ELF-1 (cell line): ENCODE data around the gene PPP6R1.

Experiments
- DNase-seq: peaks from one replicate; pipeline ENCODE4 v3.0.0-alpha.2; 2016; ENCODE audit warnings: low read depth, low spot score

PPP6R1 gene

DNA sequence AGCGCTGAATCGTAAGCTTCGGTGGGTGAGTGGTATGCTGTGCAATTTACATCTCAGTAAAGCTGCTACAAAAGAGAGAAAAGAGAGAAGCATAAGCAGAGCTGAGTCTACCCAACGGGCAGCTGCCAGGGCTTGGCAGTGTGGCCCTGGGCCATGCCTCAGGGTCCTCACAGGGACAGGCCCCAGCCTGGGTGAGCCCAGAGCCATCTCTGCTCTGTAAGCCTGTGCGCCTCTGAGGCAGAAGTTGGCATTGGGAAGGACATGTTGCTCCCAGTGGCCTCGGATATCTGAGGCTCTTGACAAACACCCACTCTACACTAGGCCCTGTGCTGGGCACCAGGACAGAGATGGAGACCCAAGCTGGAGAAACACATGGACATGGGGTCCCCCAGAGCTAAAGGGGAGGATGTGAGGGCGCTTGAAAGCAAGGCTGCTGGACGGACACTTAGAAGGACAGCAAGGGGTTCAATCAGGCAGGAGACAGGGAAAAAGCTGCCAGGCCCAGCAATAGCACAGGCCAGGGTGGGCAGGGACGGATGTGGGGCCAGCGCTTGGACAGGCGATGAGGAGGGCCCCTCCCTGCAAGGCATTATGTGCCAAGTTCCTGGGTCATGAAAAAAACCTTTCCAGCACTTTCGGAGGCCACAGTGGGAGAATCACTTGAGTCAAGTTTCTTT is 14.7 kb downstream of the PPP6R1 start:
- no peak for DNase-seq

- no peak for DNase-seq
These were observed 16.3 kb downstream of the PPP6R1 start for GRCh38 chr19:55242517-55242916.

DNA sequence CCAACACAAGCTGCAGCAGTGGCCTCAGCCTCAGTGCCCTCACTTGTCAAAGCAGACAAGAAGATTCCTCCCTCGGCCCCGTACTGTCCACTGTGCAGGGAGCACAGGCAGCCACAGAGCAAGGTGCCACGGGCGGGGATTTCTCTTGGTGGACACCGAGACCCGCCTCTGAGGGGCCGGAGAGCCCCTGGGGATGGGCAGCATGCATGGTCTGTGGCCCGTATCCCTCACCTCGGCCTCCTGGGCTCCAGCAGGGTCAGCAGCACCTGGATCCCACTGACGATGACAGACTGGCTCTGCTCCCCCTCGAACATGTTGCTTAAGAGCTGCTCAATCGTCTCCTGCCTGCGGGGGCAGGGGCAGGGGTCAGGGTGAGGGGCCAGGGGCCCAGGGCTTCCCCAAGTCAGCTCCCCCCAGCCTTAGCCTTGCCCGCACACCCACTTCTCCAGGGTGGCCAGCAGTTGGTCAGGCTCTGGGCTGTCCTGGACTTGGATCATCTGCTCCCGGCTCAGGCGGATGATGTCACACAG is 16.8 kb downstream of the PPP6R1 start:
- DNase-seq: no peak

DNA sequence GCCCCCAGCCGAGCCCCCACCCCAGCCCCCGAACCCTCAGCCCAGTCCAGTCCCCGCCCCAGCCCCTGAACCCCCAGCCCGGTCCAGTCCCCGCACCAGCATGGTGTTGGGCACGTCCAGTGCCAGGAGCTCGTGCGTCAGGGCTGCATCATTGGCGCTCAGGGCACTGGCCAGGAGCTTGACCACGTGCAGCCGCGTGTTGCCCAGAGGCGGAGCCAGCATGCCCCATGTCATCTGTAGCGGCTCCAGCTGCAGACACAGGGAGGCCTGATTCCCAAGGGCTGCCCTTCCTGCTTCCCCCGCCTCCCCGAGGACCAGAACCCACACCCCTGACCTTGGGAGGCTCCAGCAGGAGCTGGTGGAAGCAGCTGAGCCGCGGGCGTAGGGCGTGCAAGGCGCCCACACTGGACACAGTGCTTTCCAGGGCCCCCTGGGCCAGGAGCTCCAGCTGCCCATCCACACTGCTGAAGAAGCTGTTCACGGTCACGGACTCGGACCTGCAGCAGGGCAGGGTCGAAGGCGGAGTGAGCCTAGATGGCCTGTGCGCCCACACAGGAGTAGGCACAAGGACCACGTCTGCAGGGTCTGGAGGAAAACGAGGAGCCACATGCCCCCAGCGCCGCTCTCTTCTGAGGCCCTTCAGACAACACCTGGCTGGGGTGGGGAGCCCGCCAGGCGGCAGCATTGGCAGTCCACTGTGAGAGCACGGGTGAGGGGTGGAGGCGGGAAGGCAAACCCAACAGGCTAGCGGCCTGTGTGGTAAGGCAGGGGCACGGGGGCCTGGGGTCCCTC is 17.5 kb downstream of the PPP6R1 start:
- DNase-seq: no peak

DNA sequence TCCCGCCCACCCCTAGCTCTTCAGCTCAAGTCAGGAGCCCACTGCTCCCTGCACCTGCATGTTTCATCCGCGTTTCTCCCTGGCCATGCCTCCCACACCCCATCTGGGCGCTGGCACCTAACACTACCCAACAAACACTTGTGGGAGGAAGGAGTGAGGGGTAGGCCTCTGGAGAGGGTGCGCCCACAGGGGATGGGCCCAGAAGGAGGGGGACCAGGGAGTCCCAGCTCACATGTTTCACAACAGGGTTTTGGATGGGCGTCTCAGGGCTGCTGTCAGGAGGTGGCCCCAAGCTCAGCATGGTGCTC is 18.1 kb downstream of the PPP6R1 start:
- no peak for DNase-seq

- no peak for DNase-seq
These were observed 19.8 kb downstream of the PPP6R1 start for GRCh38 chr19:55239004-55239403.

DNA sequence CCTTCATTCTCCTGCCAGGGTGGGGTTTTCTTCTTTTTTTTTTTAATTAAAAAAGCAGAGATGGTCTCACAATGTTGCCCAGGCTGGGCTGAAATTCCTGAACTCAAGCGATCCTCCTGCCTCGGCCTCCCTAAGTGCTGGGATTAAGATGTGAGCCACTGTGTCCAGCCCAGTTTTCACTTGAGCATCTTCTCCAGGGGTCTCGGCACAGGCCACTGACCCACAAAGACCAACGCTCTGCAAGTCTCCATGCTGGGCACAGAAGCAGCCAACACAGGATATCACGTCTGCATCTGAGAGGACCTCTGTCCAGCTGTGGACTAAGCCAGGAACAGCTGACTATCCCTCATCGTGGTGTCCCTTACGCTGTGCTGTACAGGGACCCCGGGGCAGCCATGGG is 20.8 kb downstream of the PPP6R1 start:
- DNase-seq: no peak

- DNase-seq: no peak
These were observed 25.8 kb downstream of the PPP6R1 start for GRCh38 chr19:55232986-55233385.

- no peak for DNase-seq
These were observed 26.6 kb downstream of the PPP6R1 start for GRCh38 chr19:55232286-55232602.

DNA sequence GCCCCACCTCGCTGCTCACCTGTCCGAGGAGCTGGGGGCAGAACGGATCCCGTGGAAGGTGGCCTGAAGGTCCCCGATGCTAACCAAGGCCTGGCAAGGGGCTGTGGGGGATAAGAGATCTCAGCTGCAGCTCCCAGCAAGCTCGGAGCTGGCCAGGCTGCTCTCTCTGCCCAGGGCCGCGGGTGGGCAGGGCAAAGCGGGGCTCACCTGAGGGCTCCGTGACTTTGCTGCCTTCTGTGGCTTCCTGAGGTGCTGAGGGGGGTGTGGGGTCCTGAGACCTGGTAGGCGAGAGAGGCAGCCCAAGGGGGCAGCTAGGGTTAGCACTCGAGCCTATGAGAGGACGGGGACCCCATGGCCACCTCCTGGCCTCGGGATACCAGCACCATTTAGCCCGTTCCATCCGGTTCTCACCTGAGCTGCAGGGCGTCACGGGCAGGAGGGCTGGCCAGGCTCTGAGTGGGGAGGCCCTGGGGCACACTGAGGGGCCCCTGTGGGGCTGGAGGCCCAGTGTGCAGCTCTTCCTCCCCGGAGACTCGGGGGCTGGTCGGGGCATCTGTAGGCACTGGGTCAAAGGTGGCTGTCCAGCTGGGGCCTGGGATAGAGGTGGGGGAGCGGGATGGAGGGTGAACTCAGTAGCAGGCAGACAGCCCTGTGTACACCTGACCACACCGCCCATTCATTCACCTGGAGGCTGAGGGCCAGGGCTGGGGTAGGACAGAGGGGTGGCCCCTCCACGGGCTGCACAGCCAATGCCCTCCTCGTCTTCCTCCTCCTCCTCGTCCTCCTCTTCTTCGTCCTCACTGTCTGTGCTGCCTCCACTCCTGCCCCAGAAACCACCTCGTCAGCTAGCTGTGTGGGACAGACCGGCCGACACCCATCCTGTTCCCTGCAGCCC is 27.2 kb downstream of the PPP6R1 start:
- no peak for DNase-seq

- no peak for DNase-seq
These were observed 28.0 kb downstream of the PPP6R1 start for GRCh38 chr19:55230780-55231179.

GRCh38 chr19:55230329-55230728 is 28.5 kb downstream of the PPP6R1 start:
- no peak for DNase-seq

DNA sequence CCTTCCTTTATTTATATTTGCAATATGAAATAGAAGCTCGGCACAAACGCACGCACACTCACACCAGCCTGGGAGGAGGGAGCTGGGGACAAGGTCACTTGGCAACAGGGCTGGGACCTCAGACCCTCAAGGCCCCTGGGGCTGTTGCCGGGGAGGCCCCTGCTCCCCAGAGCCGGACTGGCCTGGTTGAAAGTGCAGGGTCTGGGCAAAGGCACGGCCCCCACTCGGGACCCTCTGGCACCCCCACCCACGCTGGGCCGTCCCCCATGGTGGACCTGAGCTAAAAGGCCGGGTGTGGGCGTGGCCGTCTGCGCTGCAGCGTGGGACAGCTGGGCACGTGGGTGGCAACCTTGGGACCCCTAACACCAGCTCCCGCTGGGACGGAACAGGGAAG is 29.0 kb downstream of the PPP6R1 start:
- no peak for DNase-seq

GRCh38 chr19:55229145-55229788 is 29.6 kb downstream of the PPP6R1 start:
- no peak for DNase-seq

DNA sequence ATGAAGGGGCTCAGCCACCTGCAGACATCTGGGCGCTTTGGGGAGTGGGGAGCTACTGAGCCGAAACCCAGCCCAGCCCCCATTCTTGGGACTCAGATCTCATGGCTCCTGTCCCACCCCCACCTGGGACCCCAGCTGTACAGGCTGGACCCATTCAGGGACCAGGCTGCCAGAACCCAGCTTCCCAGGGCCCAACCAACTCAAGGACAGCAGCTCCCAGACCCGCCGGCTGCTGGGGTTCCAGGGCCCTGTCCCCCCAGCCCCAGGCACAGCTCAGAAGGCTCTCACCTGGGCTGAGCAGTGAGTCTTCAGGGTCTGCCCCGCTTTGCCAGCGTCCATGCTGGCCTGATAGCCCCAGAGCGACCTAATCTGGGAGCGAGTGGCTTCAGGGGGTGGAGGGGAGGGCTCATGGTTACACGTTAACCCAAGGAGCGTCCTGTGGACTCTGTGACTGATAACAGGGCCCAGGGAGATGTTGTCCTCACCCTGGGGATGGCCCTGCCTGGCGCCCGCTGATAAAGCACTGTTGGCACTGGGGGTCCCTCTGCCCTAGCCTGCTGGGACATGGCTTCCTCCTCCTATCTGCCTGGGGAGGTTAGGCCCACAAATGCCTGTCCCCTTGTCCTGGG is 30.3 kb downstream of the PPP6R1 start, which contains the start of gene TMEM86B:
TSS of gene TMEM86B (minus strand) at position 361 of the 629 bp plus-strand sequence. CDS start at position 339, 22 bp downstream.
- DNase-seq: no peak

GRCh38 chr19:55228015-55228391 is 30.8 kb downstream of the PPP6R1 start:
- no peak for DNase-seq

DNA sequence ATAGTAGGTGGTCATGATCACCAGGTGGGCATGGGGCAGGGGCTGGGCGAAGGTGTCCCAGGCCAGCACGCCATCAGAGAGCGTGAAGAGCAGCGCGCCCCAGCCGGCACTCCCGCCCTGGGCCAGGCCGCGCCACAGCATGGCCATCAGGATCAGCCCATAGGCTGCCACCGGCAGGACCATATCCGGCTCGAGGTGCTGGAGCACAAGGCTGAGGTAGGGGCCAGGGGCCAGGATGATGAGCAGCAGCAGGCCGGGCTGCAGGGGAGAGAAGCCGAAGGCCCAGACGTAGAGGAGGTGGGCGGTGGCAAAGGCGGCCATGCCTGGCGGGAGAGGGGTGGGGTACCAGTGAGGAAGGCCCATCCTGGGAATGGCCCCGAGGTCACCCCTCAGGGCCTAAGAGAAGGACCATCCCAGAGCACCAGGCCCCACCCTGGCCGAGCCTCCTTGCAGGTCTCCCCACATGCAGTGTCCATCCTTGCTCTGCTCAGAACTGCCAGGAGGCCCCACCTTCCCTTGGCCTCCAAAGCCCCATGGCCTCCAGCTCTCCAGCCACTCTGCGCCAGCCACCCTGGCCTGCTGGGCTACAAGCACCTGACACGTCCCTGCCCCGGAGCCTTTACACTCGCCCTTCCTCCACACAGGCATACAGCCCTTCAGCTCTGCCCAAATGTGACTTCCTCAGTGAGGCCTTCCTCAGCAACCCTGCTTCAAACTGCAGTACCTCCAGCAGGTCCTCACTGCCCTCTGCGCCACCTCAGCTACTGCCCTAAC is 31.4 kb downstream of the PPP6R1 start:
- no peak for DNase-seq

DNA sequence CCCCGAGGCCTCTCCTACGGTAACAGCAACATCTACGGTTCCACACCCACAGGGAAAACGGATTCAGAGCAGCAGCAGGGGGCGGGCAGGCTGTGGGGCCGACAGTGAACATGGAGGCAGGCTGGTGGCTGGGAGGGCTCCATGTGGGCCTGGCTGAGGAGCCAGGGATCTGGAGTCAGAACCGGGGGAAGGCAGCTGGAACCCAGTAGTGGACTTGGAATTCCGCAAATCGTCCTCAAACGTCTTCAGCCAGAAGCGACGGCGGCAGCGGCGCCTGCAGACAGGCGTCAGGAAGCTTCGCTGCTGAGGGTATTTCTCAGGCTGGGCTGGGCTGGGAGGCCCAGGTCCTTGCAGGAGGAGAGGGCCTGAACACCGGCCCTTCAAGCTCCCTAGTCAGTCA is 32.0 kb downstream of the PPP6R1 start:
- no peak for DNase-seq

DNA sequence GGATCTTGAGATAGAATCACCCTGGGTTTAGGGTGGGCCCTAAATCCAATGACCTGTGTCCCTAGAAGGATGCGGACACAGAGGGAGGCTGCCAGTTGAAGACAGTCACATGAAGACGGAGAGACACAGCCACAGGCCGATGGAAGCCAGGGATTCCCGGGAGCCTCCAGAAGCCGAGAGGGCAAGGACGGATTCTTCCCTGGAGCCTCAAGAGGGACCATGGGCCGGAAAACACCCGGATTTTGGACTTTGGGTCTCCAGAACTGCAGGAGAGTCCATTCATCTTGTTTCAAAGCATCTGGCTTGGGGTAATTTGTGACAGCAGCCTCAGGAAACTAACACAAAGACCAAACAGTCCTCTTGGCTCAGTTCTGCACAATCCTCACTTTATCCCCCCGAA is 32.5 kb downstream of the PPP6R1 start:
- DNase-seq: no peak

GRCh38 chr19:55225415-55225958 is 33.3 kb downstream of the PPP6R1 start:
- no peak for DNase-seq
